SK-N-SH (cell line): ENCODE measurements around the gene SLC25A33. TPM values are rescaled to one million over a fixed set of nuclear protein-coding genes. Genes with fewer than 3 reads are reported as not detected.

Source experiments
- CTCF ChIA-PET: fragments of 300-600, 350-600 bp; formaldehyde crosslinking; extraction: SDS; loops from one replicate; lab custom pipeline; 2021; lab: Yijun Ruan, JAX
- POLR2A ChIA-PET: fragments of 350-600 bp; sonication (Branson Sonifier 250); formaldehyde crosslinking; extraction: SDS; loops from one replicate; lab custom pipeline; 2020; ENCODE audit warnings: antibody characterized with exemption, inconsistent platforms; lab: Yijun Ruan, JAX
- DNase-seq: peaks from one replicate; pipeline ENCODE4 v3.0.0; 2012
- H2AFZ ChIP-seq: fragments of 200-600 bp; sonication (generic); 2 replicates; pipeline ENCODE4 v1.8.1; 2016; ENCODE audit warnings: antibody characterized with exemption, mild to moderate bottlenecking, low read depth
- H3F3A ChIP-seq: fragments of 200-600 bp; sonication (generic); replicated peaks from 2 replicates; pipeline ENCODE3; 2016; ENCODE audit warnings: antibody characterized with exemption, mild to moderate bottlenecking; ENCODE audit not compliant: insufficient read depth
- H3K27ac ChIP-seq, 2 experiments: fragments of 200-500 bp in 1 of 2; fragments of 200-600 bp in 1 of 2; sonication (Bioruptor generic) in 1 of 2; sonication (generic), shearing (Covaris generic) in 1 of 2; 2 replicates each; pipeline versions ENCODE4 v1.5.1 to v1.6.1; 2014 to 2016; ENCODE audit warnings: low read depth in 2 of 2, inconsistent platforms in 1 of 2, low read length in 1 of 2, mild to moderate bottlenecking in 1 of 2, mixed read lengths in 1 of 2
- H3K27me3 ChIP-seq: fragments of 200-600 bp; sonication (generic), shearing (Covaris generic); 2 replicates; pipeline ENCODE4 v1.6.1; 2016; ENCODE audit warnings: mixed run types; ENCODE audit not compliant: insufficient read depth
- H3K36me3 ChIP-seq, 2 experiments: fragments of 200-500 bp in 1 of 2; fragments of 200-600 bp in 1 of 2; sonication (Bioruptor generic) in 1 of 2; sonication (generic) in 1 of 2; replicated peaks in 1 of 2; 2 replicates each; pipeline versions ENCODE3 to v1.5.1; 2014 to 2016; ENCODE audit warnings: low read length in 1 of 2, mild to moderate bottlenecking in 1 of 2; ENCODE audit not compliant: insufficient read depth in 2 of 2, control insufficient read depth in 1 of 2
- H3K4me1 ChIP-seq, 2 experiments: fragments of 200-500 bp in 1 of 2; fragments of 200-600 bp in 1 of 2; sonication (Bioruptor generic) in 1 of 2; sonication (generic), shearing (Covaris generic) in 1 of 2; 2 replicates each; pipeline versions ENCODE4 v1.5.1 to v1.6.1; 2014 to 2016; ENCODE audit warnings: low read depth in 1 of 2, low read length in 1 of 2, mixed run types in 1 of 2; ENCODE audit not compliant: insufficient read depth in 2 of 2, control insufficient read depth in 1 of 2
- H3K4me2 ChIP-seq: fragments of 200-600 bp; sonication (generic), shearing (Covaris generic); 2 replicates; pipeline ENCODE4 v1.6.1; 2017; ENCODE audit warnings: mixed run types
- H3K4me3 ChIP-seq, 2 experiments: fragments of 200-500 bp in 1 of 2; fragments of 200-600 bp in 1 of 2; sonication (Bioruptor generic) in 1 of 2; sonication (generic), shearing (Covaris generic) in 1 of 2; 2 replicates each; pipeline versions ENCODE4 v1.5.1 to v1.8.1; 2014 to 2016; ENCODE audit warnings: low read depth in 2 of 2, inconsistent platforms in 1 of 2, low read length in 1 of 2, mild to moderate bottlenecking in 1 of 2, mixed read lengths in 1 of 2, moderate library complexity in 1 of 2
- H3K79me2 ChIP-seq: fragments of 200-600 bp; sonication (generic); 2 replicates; pipeline ENCODE4 v1.8.1; 2017; ENCODE audit warnings: mild to moderate bottlenecking; ENCODE audit not compliant: insufficient read depth
- H3K9ac ChIP-seq: fragments of 200-600 bp; sonication (generic); 2 replicates; pipeline ENCODE4 v1.6.1; 2017; ENCODE audit warnings: mixed run types
- H3K9me2 ChIP-seq: fragments of 200-600 bp; sonication (generic); 2 replicates; pipeline ENCODE4 v1.6.1; 2017; ENCODE audit warnings: mixed run types
- H3K9me3 ChIP-seq: fragments of 200-600 bp; sonication (generic); 2 replicates; pipeline ENCODE4 v1.6.1; 2017; ENCODE audit warnings: mixed run types, mild to moderate bottlenecking, moderate library complexity
- H4K20me1 ChIP-seq: fragments of 200-600 bp; sonication (generic); 2 replicates; pipeline ENCODE4 v1.6.1; 2017; ENCODE audit warnings: mild to moderate bottlenecking, mixed run types; ENCODE audit not compliant: insufficient read depth
- CHD2 ChIP-seq: fragments of 150-350 bp; IDR thresholded peaks from 2 replicates; pipeline ENCODE4 v1.6.1; 2018; ENCODE audit warnings: low read length; ENCODE audit not compliant: partially characterized antibody
- CTCF ChIP-seq: fragments of 200-600 bp; sonication (generic); IDR thresholded peaks from 2 replicates; pipeline ENCODE4 v1.6.1; 2017; ENCODE audit warnings: antibody characterized with exemption, mild to moderate bottlenecking, moderate library complexity
- ELF1 ChIP-seq: IDR thresholded peaks from 2 replicates; pipeline ENCODE4 v1.4.0; 2012
- EZH2phosphoT487 ChIP-seq: fragments of 200-600 bp; sonication (generic); IDR thresholded peaks from 2 replicates; pipeline ENCODE4 v1.6.1; 2017; ENCODE audit warnings: low read depth, mixed run types, mild to moderate bottlenecking, antibody characterized with exemption, moderate library complexity, borderline replicate concordance
- FOXM1 ChIP-seq: IDR thresholded peaks from 2 replicates; pipeline ENCODE4 v1.4.0; 2012; ENCODE audit warnings: low read depth, mild to moderate bottlenecking
- GABPA ChIP-seq: IDR thresholded peaks from 2 replicates; pipeline ENCODE4 v1.4.0; 2012; ENCODE audit warnings: low read depth, mild to moderate bottlenecking
- GATA2 ChIP-seq: sonication (generic); formaldehyde crosslinking; IDR thresholded peaks from 2 replicates; pipeline ENCODE4 v1.5.0; 2020; ENCODE audit warnings: mild to moderate bottlenecking, missing genetic modification reagents
- MAX ChIP-seq: IDR thresholded peaks from 2 replicates; pipeline ENCODE4 v1.4.0; 2012; ENCODE audit warnings: low read depth
- MEF2A ChIP-seq: IDR thresholded peaks from 2 replicates; pipeline ENCODE4 v1.4.0; 2012; ENCODE audit warnings: low read depth, borderline replicate concordance
- NRF1 ChIP-seq: IDR thresholded peaks from 2 replicates; pipeline ENCODE4 v1.6.1; 2012; ENCODE audit warnings: low read depth, mild to moderate bottlenecking, low read length
- PBX3 ChIP-seq: IDR thresholded peaks from 2 replicates; pipeline ENCODE4; 2012
- POLR2AphosphoS5 ChIP-seq: IDR thresholded peaks from 2 replicates; pipeline ENCODE4 v1.6.1; 2012; ENCODE audit warnings: low read depth, low read length
- RCOR1 ChIP-seq: fragments of 150-350 bp; IDR thresholded peaks from 2 replicates; pipeline ENCODE4 v1.6.1; 2017; ENCODE audit warnings: antibody characterized with exemption, low read length
- SMC3 ChIP-seq: IDR thresholded peaks from 2 replicates; pipeline ENCODE4 v1.6.1; 2012; ENCODE audit warnings: low read depth, low read length, improper control_type of control experiment
- TCF12 ChIP-seq: IDR thresholded peaks from 2 replicates; pipeline ENCODE4 v1.4.0; 2012
- USF1 ChIP-seq: IDR thresholded peaks from 2 replicates; pipeline ENCODE4 v1.4.0; 2012; ENCODE audit warnings: low read depth, borderline replicate concordance
- WGBS: methylation state at CpG from one replicate; pipeline ENCODE4 v1.1.6; 2017; ENCODE audit warnings: low lambda C conversion rate; 5-methylcytosine and 5-hydroxymethylcytosine counted together
- polyA plus RNA-seq, 3 experiments: library from polyadenylated mRNA; depleted of rRNA; stranded (reverse); fragments of >200 nt; gene quantifications; 2 replicates each; pipeline ENCODE4 v1.2.3, GENCODE V29; 2012
- TF ChIP-seq, protein P1 (sequence below): IDR thresholded peaks from 2 replicates; pipeline ENCODE4 v1.4.0; 2012; ENCODE audit warnings: low read depth, borderline replicate concordance

SLC25A33 gene
- polyA plus RNA-seq, 1 of the 3 experiments (the other 2 are of a cell fraction), result 4.8 TPM

GRCh38 chr1:9630331-9631111 lies 91.3 kb downstream of the SLC25A33 start:
- no peak overlapping the region for H3K9ac ChIP-seq
- POLR2A ChIA-PET, result interaction anchor here (0.6 to 0.7 kb wide), 2 partner anchors 24 to 28 kb away, joined by 3 read pairs; no protein-coding TSS in a partner anchor

More at GRCh38 chr1:9630331-9631111, 91.3 kb downstream of the SLC25A33 start:
- CTCF ChIA-PET, result interaction anchor here (0.9 to 1.3 kb wide), 5 partner anchors 15 to 245 kb away, joined by 3 to 4 read pairs (median 3); no protein-coding TSS in a partner anchor
- no peaks in the 10 kb centered on the region; a peak in 1 of 4 replicates for H3K4me1 ChIP-seq
- H3K27me3 ChIP-seq, result no peaks in the 10 kb centered on the region
- no peaks in the 10 kb centered on the region for H3K79me2 ChIP-seq
- H3K4me2 ChIP-seq, result no peak overlapping the region
- 61% methylated on average over 5 of the region's 8 CpGs for WGBS
- H3K9me2 ChIP-seq, result no peaks in the 10 kb centered on the region
- H3K9me3 ChIP-seq, result no peaks in the 10 kb centered on the region
- TF ChIP-seq NRF1, result no peak
- no peak for TF ChIP-seq ELF1
- TF ChIP-seq CTCF, result no peak
- TF ChIP-seq, protein P1, sequence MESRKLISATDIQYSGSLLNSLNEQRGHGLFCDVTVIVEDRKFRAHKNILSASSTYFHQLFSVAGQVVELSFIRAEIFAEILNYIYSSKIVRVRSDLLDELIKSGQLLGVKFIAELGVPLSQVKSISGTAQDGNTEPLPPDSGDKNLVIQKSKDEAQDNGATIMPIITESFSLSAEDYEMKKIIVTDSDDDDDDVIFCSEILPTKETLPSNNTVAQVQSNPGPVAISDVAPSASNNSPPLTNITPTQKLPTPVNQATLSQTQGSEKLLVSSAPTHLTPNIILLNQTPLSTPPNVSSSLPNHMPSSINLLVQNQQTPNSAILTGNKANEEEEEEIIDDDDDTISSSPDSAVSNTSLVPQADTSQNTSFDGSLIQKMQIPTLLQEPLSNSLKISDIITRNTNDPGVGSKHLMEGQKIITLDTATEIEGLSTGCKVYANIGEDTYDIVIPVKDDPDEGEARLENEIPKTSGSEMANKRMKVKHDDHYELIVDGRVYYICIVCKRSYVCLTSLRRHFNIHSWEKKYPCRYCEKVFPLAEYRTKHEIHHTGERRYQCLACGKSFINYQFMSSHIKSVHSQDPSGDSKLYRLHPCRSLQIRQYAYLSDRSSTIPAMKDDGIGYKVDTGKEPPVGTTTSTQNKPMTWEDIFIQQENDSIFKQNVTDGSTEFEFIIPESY, result no peak
- TF ChIP-seq MEF2A, result no peak
- TF ChIP-seq RCOR1, result no peak
- no peak for TF ChIP-seq USF1
- TF ChIP-seq POLR2AphosphoS5, result no peak
- no peak for TF ChIP-seq EZH2phosphoT487
- TF ChIP-seq MAX, result no peak
- TF ChIP-seq PBX3, result no peak
- TF ChIP-seq SMC3, result no peak
- no peak for TF ChIP-seq CHD2
- TF ChIP-seq FOXM1, result no peak
- no peak for TF ChIP-seq TCF12
- TF ChIP-seq GABPA, result no peak
- no peak for TF ChIP-seq GATA2 (CRISPR knock-in tag)
- no peaks in the 10 kb centered on the region for H3K36me3 ChIP-seq
- no peak for DNase-seq
- no peaks in the 10 kb centered on the region for H4K20me1 ChIP-seq
- no peaks in the 10 kb centered on the region for H3F3A ChIP-seq
- no peak overlapping the region for H2AFZ ChIP-seq
- no peak overlapping the region for H3K27ac ChIP-seq
- no peak overlapping the region for H3K4me3 ChIP-seq
